NT2/D1 (cell line): Measurements from ENCODE around the gene YPEL2.
"Not testable (repeated sequence)": the region's sequence is repeated elsewhere in the genome, so short reads cannot be mapped to it uniquely, and the experiment has no call there.

Source experiments
- DNase-seq: peaks from one replicate; pipeline ENCODE4 v3.0.0-alpha.2; 2011; ENCODE audit warnings: low read depth, low spot score
- H3K27me3 ChIP-seq: 2 replicates; pipeline ENCODE4 v1.6.0; 2011; ENCODE audit warnings: mild to moderate bottlenecking; ENCODE audit not compliant: insufficient read length, insufficient read depth
- H3K36me3 ChIP-seq: 2 replicates; pipeline ENCODE4 v1.6.1; 2011; ENCODE audit warnings: mild to moderate bottlenecking, low read length, mixed read lengths; ENCODE audit not compliant: insufficient read depth, insufficient read length
- H3K4me1 ChIP-seq: 2 replicates; pipeline ENCODE4 v1.5.1; 2011; ENCODE audit not compliant: insufficient read depth, insufficient read length
- H3K4me3 ChIP-seq: 2 replicates; pipeline ENCODE4 v1.5.1; 2011; ENCODE audit warnings: low read depth; ENCODE audit not compliant: insufficient read length
- H3K9ac ChIP-seq: 2 replicates; pipeline ENCODE4 v1.6.0; 2011; ENCODE audit warnings: low read depth; ENCODE audit not compliant: insufficient read length
- H3K9me3 ChIP-seq: 2 replicates; pipeline ENCODE4 v1.5.1; 2011; ENCODE audit warnings: mild to moderate bottlenecking, low read length; ENCODE audit not compliant: insufficient read depth
- SUZ12 ChIP-seq: IDR thresholded peaks from 2 replicates; pipeline ENCODE4 v1.6.1; 2011; ENCODE audit not compliant: insufficient read length, insufficient read depth; ENCODE audit errors: extremely low read depth
- YY1 ChIP-seq: IDR thresholded peaks from 2 replicates; pipeline ENCODE4 v1.6.1; 2011; ENCODE audit not compliant: insufficient read length, insufficient read depth
- ZNF274 ChIP-seq: IDR thresholded peaks from 2 replicates; pipeline ENCODE4 v1.6.1; 2011; ENCODE audit warnings: mild to moderate bottlenecking, low read depth, low read length

Gene YPEL2

GRCh38 chr17:59404471-59404870, 73.0 kb downstream of the YPEL2 start:
- DNase-seq: no peak
- no peak for TF ChIP-seq SUZ12
- no peak for TF ChIP-seq YY1
- TF ChIP-seq ZNF274: no peak
- H3K9ac ChIP-seq: no peak overlapping the region
- H3K4me1 ChIP-seq: peaks cover 5% of the 10 kb centered on the region
- H3K4me3 ChIP-seq: no peak overlapping the region
- H3K9me3 ChIP-seq: no peaks in the 10 kb centered on the region
- peaks cover 5% of the 10 kb centered on the region for H3K36me3 ChIP-seq
- no peaks in the 10 kb centered on the region for H3K27me3 ChIP-seq

- Histone ChIP-seq H3K27me3 (no peaks in the 10 kb centered on the region), H3K9ac (no peak overlapping the region), H3K9me3 (peaks cover 15% of the 10 kb centered on the region; the same call in 1 of the 2 replicates), H3K4me3 (no peak overlapping the region), H3K36me3 (no peaks in the 10 kb centered on the region), H3K4me1 (peaks cover 2% of the 10 kb centered on the region)
- DNase-seq: no peak
- no peak for TF ChIP-seq SUZ12
- TF ChIP-seq ZNF274: no peak
- TF ChIP-seq YY1: no peak
Measured at GRCh38 chr17:59405944-59406705, 74.7 kb downstream of the YPEL2 start.

- no peak for TF ChIP-seq YY1
- TF ChIP-seq SUZ12: no peak
- TF ChIP-seq ZNF274: no peak
- peak; percentile 56 for DNase-seq
- H3K4me3 ChIP-seq: no peak overlapping the region
- H3K27me3 ChIP-seq: no peaks in the 10 kb centered on the region
- peaks cover 15% of the 10 kb centered on the region; the same call in 1 of the 2 replicates for H3K9me3 ChIP-seq
- H3K4me1 ChIP-seq: peaks cover 2% of the 10 kb centered on the region
- no peaks in the 10 kb centered on the region for H3K36me3 ChIP-seq
- no peak overlapping the region for H3K9ac ChIP-seq
Measured at GRCh38 chr17:59406808-59407381, 75.4 kb downstream of the YPEL2 start.

- no peak for DNase-seq
- H3K9me3 ChIP-seq: peaks cover 15% of the 10 kb centered on the region; the same call in 1 of the 2 replicates
- no peak overlapping the region for H3K9ac ChIP-seq
- H3K36me3 ChIP-seq: no peaks in the 10 kb centered on the region
- no peak overlapping the region for H3K4me3 ChIP-seq
- TF ChIP-seq SUZ12 (no peak), YY1 (no peak), ZNF274 (no peak)
- H3K4me1 ChIP-seq: peaks cover 2% of the 10 kb centered on the region
- H3K27me3 ChIP-seq: no peaks in the 10 kb centered on the region
Measured at GRCh38 chr17:59409336-59410048, 78.0 kb downstream of the YPEL2 start.

GRCh38 chr17:59410049-59410437, 78.6 kb downstream of the YPEL2 start:
- peaks cover 15% of the 10 kb centered on the region; the same call in 1 of the 2 replicates for H3K9me3 ChIP-seq
- H3K27me3 ChIP-seq: no peaks in the 10 kb centered on the region
- no peak overlapping the region for H3K4me3 ChIP-seq
- H3K4me1 ChIP-seq: peaks cover 2% of the 10 kb centered on the region
- TF ChIP-seq ZNF274 (no peak), YY1 (no peak), SUZ12 (no peak)
- no peaks in the 10 kb centered on the region for H3K36me3 ChIP-seq
- no peak for DNase-seq
- H3K9ac ChIP-seq: no peak overlapping the region

GRCh38 chr17:59412431-59412830, 81.0 kb downstream of the YPEL2 start:
- H3K36me3 ChIP-seq, H3K4me3 ChIP-seq, H3K9ac ChIP-seq, DNase-seq, H3K4me1 ChIP-seq, H3K27me3 ChIP-seq: not testable (repeated sequence)
- peaks cover 15% of the 10 kb centered on the region; the same call in 1 of the 2 replicates for H3K9me3 ChIP-seq

GRCh38 chr17:59413014-59413766, 81.7 kb downstream of the YPEL2 start:
- no peak for DNase-seq
- TF ChIP-seq YY1 (no peak), SUZ12 (no peak), ZNF274 (no peak)
- H3K9me3 ChIP-seq: peaks cover 15% of the 10 kb centered on the region; the same call in 1 of the 2 replicates

More at GRCh38 chr17:59413014-59413766, 81.7 kb downstream of the YPEL2 start:
- Histone ChIP-seq H3K9ac (no peak overlapping the region), H3K27me3 (no peaks in the 10 kb centered on the region), H3K4me3 (no peak overlapping the region), H3K4me1 (peaks cover 2% of the 10 kb centered on the region), H3K36me3 (no peaks in the 10 kb centered on the region)
